HFFc6 (cell line): Measurements from ENCODE around the gene NODAL. TPM values are rescaled to one million over a fixed set of nuclear protein-coding genes. Genes with fewer than 3 reads are reported as not detected.

Source experiments
- DNase-seq: peaks from one replicate; pipeline ENCODE4 v3.0.0-alpha.2; 2018
- H3K27ac Mint-ChIP-seq: 2 replicates; pipeline ENCODE4 v1.8.0; 2020; ENCODE audit warnings: mild to moderate bottlenecking, mixed read lengths
- H3K27me3 Mint-ChIP-seq: 2 replicates; pipeline ENCODE4 v1.8.0; 2021; ENCODE audit warnings: mild to moderate bottlenecking, moderate library complexity, mixed read lengths; ENCODE audit not compliant: insufficient read depth
- H3K36me3 Mint-ChIP-seq: 2 replicates; pipeline ENCODE4 v1.8.0; 2021; ENCODE audit warnings: low read depth, mixed read lengths
- H3K4me1 Mint-ChIP-seq: 2 replicates; pipeline ENCODE4 v1.8.0; 2020; ENCODE audit warnings: low read depth, mixed read lengths
- H3K4me3 Mint-ChIP-seq: 2 replicates; pipeline ENCODE4 v1.8.0; 2020; ENCODE audit warnings: mild to moderate bottlenecking, moderate library complexity, mixed read lengths
- H3K9me3 Mint-ChIP-seq: 2 replicates; pipeline ENCODE4 v1.8.0; 2020; ENCODE audit warnings: mild to moderate bottlenecking, mixed read lengths
- total RNA-seq, 6 experiments: library from RNA; stranded (reverse); fragmentation: NEBNext Ultra II Directional; extraction: Animal tissue kit (Norgen Biotek cat#: 25700); gene quantifications; 2 replicates in 1 of 6; 3 replicates in 5 of 6; pipeline ENCODE4 v1.2.3, GENCODE V29; 2021
- TF ChIP-seq, protein P1 (sequence below): fragments of 200-600 bp; sonication (generic); IDR thresholded peaks from 2 replicates; pipeline ENCODE4 v1.5.0; 2021; ENCODE audit warnings: antibody characterized with exemption, mild to moderate bottlenecking

NODAL gene
- total RNA-seq, 6 experiments from 2014 or later: not detected

DNA sequence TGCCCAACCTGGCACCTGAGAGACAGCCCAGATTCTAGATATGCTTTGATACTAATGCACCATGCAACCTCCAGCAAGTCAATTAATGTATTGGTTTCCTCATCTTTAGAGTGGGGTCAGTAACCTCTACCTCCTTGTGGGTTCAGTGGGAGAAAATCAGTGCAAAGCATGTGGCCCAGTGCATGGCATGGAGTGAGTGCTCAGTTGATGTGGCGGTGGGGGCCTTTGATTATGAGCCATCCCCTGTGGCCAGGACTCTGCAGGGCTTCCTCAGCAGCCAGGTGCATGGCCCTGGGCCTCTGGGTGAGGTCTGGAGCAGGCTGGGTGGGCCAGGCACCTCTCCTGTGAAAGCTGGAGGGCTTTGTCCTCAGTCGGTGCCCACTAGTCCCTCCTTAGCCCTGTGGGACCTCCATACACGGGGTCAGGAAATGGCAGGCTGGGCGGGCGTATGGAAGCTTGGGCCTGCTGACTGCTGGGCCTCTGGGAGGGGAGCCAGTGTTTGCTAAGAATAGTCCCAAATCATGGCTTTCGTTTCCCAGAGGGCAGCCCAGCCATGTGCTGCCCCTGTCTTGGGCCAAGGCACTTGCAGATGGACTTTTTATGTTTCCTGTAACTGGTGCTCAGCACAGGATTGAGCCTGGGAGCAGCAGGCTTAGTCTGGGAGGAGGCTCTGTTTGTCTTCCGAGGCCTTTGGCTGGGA, 40.5 kb upstream of the NODAL start:
- TF ChIP-seq, protein P1, sequence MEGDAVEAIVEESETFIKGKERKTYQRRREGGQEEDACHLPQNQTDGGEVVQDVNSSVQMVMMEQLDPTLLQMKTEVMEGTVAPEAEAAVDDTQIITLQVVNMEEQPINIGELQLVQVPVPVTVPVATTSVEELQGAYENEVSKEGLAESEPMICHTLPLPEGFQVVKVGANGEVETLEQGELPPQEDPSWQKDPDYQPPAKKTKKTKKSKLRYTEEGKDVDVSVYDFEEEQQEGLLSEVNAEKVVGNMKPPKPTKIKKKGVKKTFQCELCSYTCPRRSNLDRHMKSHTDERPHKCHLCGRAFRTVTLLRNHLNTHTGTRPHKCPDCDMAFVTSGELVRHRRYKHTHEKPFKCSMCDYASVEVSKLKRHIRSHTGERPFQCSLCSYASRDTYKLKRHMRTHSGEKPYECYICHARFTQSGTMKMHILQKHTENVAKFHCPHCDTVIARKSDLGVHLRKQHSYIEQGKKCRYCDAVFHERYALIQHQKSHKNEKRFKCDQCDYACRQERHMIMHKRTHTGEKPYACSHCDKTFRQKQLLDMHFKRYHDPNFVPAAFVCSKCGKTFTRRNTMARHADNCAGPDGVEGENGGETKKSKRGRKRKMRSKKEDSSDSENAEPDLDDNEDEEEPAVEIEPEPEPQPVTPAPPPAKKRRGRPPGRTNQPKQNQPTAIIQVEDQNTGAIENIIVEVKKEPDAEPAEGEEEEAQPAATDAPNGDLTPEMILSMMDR: no peak

GRCh38 chr10:70481105-70481504, 39.6 kb upstream of the NODAL start:
- DNase-seq: no peak
- Mint-ChIP-seq H3K4me3 (no peak overlapping the region), H3K9me3 (no peaks in the 10 kb centered on the region), H3K27ac (no peak overlapping the region), H3K4me1 (no peaks in the 10 kb centered on the region), H3K36me3 (no peaks in the 10 kb centered on the region), H3K27me3 (peaks cover 66% of the 10 kb centered on the region)
- TF ChIP-seq, protein P1: no peak

More for the DNA sequence above, 40.5 kb upstream of the NODAL start:
- H3K27me3 Mint-ChIP-seq: peaks cover 61% of the 10 kb centered on the region
- no peaks in the 10 kb centered on the region for H3K36me3 Mint-ChIP-seq
- no peaks in the 10 kb centered on the region for H3K4me1 Mint-ChIP-seq
- H3K4me3 Mint-ChIP-seq: no peak overlapping the region
- H3K27ac Mint-ChIP-seq: no peak overlapping the region
- DNase-seq: no peak
- H3K9me3 Mint-ChIP-seq: no peaks in the 10 kb centered on the region

DNA sequence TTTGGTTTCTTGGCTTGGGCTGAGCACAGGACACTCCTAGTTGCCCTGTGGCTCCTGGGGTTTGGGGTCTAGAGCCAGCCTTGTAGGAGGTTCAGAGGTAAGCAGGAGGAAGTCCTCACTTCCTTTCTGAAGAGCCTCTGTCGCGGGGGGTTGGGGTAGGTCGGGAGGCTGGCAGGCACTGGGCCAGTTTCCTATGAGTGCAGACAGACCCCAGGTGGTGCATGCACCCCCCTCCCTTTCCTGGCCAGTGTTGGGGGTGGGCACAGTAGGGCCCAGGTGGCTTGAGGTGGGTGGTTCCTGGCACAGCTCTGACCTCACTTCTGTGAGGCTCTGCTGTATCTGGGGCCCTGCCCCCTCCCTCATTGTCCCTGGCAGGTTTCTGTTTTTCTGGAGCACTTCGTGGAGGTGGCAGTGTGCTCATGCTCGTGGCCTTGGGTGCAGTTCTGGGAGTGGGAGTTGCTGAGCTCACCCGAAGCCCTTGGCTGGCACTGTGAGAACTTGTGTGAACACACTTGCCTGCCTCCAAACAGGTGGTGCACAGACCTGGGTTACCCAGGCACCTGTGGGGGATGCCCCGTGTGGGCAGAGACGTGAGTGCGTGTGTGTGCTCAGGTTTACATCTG, 38.9 kb upstream of the NODAL start:
- no peaks in the 10 kb centered on the region for H3K9me3 Mint-ChIP-seq
- no peaks in the 10 kb centered on the region for H3K4me1 Mint-ChIP-seq
- no peaks in the 10 kb centered on the region for H3K36me3 Mint-ChIP-seq
- no peak overlapping the region for H3K4me3 Mint-ChIP-seq
- TF ChIP-seq, protein P1: no peak
- no peak for DNase-seq
- H3K27ac Mint-ChIP-seq: no peak overlapping the region
- H3K27me3 Mint-ChIP-seq: peaks cover 67% of the 10 kb centered on the region

- peaks cover 72% of the 10 kb centered on the region for H3K27me3 Mint-ChIP-seq
- H3K4me3 Mint-ChIP-seq: no peak overlapping the region
- H3K4me1 Mint-ChIP-seq: no peaks in the 10 kb centered on the region
Measured at GRCh38 chr10:70479626-70480238, 38.3 kb upstream of the NODAL start.

DNA sequence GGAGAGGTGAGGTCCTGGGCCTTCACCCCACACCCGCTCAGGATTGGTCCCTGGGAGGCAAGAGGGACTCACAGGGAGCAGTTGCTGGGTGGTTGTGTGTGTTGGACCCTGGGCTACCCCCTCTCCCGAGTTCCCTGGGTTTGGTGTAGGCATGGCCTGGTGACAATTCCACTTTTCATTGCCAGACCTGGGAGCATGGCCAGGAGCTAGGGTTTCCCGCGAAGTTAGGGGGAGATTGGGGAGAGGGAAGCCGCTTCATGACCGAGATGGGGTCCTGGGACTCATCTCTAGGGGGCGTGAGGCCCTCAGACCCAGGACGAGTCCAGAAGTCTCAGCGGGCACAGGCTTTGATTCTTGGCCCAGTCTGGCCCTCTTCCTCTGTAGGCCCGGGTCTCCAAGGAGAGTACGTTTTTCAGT, 37.7 kb upstream of the NODAL start:
- H3K36me3 Mint-ChIP-seq: no peaks in the 10 kb centered on the region
- H3K27me3 Mint-ChIP-seq: peaks cover 74% of the 10 kb centered on the region
- H3K9me3 Mint-ChIP-seq: no peaks in the 10 kb centered on the region
- H3K4me3 Mint-ChIP-seq: no peak overlapping the region
- H3K4me1 Mint-ChIP-seq: no peaks in the 10 kb centered on the region
- DNase-seq: no peak
- H3K27ac Mint-ChIP-seq: no peak overlapping the region
- TF ChIP-seq, protein P1: no peak

More at GRCh38 chr10:70479626-70480238, 38.3 kb upstream of the NODAL start:
- DNase-seq: no peak
- Mint-ChIP-seq H3K36me3 (no peaks in the 10 kb centered on the region), H3K9me3 (no peaks in the 10 kb centered on the region), H3K27ac (no peak overlapping the region)
- TF ChIP-seq, protein P1: no peak
